Stimulated activated CD8-positive, alpha-beta memory T cell treated with anti-CD3 and anti-CD28 coated beads, Interleukin-4, amount 100 ng/mL, for 1 hour (primary cell): ENCODE data around the gene MAD1L1.

Experiments used
- DNase-seq, 2 donors: peaks; one replicate each; pipeline ENCODE4 v3.0.0-alpha.2; 2020; ENCODE audit warnings: low read depth in 2 of 2, low spot score in 1 of 2

Gene MAD1L1

DNA sequence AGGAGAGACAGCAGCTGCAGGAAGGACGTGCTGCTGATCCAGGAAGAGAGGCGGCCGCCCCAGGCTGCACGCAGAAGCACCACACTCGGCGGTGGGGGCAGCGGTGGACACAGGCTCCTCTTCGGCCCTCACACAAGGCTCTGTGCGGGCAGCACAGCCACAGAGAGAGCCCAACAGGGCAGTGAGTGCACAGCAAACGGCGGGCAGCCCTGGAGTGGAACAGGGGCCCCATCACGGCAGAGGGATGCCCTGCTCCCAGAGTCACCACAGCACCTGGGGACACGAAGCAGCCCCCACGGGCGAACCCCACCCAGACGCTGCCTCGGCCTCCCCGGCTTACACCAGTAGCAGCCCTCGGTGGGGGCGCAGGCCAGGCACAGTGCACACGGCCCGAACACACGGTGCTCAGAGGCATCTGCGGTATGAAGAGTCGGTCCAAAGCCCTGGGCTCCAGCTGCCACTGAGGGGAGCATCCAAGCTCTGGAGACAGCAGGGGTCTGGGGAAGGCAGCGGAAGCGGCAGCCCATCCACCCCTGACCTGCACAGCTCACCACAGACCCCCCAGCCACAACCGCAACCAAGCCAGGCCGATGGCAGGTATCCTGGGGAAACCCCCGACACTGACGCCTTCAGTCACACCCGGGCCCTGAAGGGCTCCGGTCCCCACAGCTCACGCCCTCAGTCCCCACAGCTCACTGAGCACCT, 26.1 kb upstream of the MAD1L1 start:
- no peak for DNase-seq

DNA sequence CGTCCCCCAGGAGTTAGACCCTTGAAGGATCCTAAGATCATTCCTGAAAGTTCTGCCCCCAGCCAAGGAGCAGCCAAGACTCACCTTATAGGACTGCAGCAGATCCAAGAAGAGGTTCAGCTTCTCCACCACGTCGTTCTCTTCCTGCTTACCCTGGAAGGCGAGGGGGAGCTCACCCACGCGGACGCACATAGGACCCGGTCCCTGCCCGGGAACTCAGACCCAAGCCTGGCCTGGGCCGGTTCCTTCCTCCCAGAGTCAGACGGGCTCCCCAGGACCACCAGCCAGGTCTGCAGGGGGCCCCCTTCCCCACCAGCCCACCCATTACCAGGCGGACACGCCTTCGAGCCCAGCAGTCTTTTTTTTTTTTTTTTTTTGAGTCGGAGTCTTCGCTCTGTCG, 24.9 kb upstream of the MAD1L1 start:
- DNase-seq, result no peak

DNA sequence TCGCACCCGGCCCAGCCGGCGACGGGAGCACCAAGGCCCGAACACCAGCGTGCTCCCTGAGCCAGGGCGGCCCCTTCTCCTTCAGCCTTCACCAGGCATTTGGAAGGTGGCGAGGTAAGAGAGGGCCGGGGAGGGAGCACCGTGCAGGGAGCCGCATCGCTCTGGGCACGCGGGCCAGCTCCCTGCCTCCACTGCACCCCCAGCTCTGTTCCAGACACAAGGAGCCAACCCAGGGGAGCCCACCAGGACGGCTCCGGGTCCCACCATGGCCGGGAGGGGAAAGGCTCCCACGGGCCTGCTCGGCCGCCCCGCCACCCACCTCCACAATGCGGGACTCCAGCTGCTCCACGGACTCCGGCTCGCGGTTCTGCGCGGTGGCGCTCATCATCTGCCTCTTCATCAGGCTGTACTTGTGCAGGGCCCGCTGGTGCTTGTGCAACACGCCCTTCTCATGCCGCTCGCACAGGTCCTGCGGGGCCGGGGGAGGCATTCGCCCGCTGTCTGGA, 24.4 kb upstream of the MAD1L1 start:
- no peak for DNase-seq

GRCh38 chr7:2256306-2257045, 23.7 kb upstream of the MAD1L1 start:
- DNase-seq, result no peak

DNA sequence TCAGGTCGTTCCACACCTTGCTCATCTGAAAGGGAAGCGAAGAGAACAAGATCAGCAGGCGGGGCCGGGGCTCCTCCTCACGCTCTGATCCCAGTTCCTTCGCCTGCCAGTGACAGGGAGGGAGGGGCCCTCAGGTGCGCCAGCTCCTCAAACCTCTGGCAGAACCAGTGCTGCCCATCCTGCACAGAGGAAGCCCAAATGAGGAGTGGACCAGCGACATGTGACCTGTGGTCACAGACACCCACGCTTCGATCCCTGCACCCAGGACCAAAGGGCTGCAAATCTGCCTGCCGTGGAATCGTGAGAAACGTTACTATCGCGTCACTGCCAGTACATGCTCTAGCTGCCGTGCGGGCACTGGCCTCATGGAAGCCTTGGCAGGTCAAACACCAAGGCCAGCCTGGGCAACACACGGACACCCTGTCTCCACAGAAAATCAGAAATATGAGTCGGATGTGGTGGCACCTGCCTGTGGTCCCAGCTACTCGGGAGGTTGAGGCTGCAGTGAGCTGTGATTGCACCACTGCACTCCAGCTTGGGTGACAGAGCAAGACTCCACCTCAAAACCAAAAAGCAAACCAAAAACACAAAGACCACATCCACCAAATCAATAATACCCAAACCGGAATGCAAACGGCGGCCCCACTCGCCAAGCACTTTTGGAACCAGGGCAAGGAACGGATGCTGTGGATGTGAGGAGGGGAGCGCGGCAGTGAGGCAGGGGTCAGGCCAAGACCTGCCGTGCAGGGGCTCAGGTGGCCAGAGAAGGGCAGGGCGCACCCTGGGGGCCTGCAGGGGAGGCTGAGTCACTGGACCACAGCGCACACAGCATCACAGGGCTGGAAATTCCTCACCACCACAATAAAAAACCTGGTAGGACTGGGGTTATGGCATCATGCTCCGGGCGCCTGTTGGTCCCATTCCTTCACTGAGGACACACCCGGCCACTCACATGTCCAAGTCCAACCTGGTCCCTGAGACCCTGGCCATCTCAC, 22.7 kb upstream of the MAD1L1 start:
- DNase-seq, result no peak

DNA sequence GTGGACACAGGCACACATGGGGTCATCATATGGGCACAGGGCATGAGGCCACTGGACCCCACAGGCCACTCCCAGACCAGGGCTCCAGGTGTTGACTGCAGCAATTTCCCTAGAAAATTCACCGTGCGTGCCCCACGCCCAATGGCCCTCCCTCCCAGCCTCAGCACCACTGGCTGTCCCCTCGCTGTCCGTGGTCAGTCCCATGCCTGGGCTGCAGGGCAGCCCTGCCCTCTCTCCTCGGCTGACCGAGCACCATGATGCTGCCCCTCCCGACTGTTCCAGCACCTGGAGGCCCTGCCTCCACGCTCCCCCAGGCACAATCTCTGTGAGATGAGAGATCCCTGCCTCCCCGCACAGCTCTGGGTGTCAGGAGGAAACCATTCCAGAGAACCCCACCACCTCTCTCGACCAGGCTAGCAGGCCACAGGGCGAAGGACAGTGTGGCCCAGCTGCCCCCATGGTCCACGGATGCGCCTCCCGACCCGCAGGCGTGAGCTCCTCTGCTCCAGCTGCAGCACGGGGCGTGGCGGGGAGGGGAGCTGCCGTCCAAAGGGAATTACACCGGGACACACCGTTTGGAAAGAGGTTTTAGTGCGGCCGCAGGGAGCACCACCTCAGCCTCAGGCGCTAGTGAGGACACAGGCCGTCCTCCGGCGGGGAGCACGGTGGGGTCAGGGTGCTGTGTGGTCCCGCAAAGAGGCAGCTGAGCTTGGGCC, 21.8 kb upstream of the MAD1L1 start:
- DNase-seq, result no peak

DNA sequence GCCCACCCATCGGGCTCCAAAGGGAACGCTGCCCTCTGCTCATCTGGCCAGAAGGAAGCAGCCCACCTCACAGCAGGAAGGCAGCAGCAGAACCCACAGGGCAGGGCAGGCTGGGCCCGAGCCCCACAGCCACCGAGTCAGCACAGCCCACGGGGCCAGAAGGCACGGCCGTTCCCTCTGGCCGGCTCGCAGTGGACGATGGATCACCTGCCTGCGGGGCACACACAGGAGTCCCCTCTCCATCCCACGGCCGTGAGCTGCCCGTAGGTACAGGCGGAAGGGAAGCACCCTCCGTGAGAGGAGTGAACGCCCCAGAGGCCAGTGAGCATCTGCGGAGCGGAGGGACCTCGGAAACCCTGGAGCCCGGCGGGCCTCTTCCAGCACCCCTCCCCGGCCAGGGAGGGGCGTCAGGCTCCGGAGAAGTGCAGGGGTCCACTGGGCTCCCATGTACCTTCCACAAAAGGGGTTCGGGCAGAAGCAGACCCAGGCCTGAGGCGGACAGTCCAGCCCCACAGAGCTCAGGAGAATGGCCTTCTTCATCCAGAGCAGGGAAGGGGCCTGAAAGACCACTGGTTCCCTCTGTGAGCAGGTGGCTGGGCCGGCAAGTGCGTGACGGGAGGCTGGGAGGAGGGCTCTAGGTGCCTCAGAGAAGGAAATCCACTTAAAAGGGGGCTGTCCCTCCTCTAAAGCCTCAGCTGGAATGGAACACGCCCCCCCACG, 20.9 kb upstream of the MAD1L1 start:
- DNase-seq, result no peak

- DNase-seq, result no peak
Observed at GRCh38 chr7:2253021-2253420, 20.3 kb upstream of the MAD1L1 start.

DNA sequence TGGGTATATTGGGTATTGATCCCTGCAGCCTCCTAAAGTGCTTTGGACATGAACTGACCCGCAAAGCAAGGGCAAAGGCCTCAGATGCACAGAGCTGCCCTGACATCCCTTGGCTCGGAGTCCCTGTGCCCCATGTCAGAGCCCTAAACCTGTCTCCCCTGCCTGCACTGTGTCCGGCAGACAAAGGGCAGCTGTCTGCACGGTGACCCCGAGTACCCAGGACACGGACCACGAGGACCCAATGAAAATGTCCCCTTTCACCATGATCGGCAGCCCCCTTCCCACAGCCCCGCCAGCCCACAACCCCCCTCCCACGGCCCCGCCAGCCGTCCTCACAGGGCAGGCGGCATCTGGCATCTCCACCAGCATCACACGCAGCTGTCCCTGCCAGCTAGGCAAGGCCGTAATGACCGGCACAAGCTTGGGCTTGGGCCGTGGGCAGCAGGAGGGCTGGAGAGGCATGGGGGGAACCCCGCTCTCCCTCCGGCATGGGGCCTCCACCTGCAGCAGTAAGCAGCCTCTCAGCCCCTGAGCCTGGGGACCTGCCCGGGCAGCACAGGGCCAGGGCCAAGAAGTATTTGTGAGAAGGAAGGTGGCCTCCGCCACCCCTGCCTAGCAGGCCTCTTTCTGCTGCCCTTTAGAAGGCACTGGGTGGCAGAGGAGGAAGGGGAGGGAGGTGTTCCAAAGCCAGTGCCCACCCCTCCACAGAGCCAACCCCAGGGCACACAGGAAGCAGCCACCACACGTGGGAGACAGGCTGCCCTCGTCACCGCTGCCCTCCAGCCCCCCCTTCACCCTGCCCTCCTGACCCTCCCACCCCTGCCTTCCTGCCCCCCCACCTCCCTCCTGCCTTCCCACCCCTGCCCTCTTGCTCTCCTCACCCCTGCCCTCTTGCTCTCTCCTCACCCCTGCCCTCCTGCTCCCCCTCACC, 19.4 kb upstream of the MAD1L1 start:
- no peak for DNase-seq

- DNase-seq, result no peak
Observed at GRCh38 chr7:2251381-2251780, 18.6 kb upstream of the MAD1L1 start.

DNA sequence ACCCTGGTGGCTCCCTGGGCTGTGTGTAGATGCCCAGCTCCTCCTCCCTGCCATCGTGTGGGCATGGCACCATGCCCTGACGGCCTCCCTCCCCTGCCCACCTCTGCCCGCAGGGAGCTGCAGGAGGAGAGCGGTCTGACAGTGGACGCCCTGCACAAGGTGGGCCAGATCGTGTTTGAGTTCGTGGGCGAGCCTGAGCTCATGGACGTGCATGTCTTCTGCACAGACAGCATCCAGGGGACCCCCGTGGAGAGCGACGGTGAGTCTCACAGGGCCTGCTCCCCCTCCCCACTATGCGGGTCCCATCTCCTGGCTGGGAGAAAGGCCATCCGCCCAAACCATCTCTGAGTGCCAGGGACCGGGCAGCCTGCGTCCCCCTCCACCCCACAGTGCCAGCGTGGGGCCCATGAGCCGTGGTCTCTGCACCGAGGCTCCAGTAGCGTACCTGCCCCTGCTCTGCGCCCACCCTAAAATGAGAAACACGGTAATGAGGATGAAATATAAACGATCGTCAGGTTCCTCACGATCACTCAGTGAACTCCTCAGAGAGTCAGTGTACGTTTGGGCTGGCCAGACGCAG, 17.1 kb upstream of the MAD1L1 start:
- no peak for DNase-seq

DNA sequence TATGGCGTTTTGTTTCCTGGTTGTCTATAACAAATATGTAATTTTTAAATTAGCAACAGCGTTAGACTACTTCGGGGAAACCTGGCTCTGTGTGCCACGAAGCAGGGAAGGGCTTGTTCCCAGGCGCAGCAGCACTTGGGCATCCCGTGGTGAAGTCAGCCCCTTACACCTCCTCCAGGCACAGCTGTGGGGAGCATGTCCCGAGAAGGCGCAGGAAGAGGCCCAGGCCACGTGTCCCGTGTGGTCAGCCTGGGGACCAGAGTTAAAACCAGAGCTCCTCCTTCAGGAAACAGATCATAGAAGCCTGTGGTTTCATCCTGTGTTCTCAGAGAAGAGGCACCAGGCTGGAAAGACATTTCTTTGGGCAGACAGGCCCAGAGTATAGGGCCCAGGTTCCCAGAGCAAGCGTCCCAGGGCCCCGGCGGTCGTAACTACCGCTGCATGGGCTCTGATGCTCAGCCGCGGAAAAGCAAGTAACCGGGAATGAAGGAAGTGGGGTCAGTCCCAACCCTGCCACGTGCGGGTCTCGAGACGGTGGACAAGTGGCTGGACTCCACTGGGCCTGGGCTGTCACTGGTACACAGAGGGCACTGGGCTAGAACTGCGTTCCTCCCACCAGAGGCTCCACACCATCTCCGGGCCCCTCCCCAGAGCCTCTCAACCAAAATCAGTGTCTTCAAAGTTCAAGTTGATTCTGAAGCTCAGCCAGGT, 16.4 kb upstream of the MAD1L1 start:
- DNase-seq, result no peak

- no peak for DNase-seq
Observed at GRCh38 chr7:2247141-2247995, 14.6 kb upstream of the MAD1L1 start.

GRCh38 chr7:2245883-2246675, 13.3 kb upstream of the MAD1L1 start:
- DNase-seq, result no peak

DNA sequence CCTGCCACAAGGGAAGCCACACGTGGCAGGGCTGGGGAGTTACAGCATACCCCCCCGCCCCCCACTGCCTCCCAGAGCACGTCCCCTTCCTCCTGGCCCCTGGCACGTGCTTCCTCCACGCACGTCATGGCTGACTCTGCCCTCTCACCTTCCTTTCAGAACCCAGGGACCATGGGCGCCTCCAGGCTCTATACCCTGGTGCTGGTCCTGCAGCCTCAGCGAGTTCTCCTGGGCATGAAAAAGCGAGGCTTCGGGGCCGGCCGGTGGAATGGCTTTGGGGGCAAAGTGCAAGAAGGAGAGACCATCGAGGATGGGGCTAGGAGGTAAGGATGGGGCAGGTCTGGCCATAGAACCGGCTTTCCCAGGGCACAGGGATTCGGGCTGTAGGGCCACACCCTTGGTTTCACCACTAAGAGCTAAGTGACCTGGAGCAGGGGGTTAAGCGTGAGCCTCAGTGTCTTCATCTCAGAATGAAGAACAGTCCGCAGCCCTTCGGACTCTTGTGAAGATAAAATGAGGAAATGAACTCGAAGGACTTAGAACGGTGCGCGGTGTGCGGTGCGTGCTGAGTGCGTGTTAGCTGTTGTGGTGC, 11.8 kb upstream of the MAD1L1 start:
- no peak for DNase-seq

DNA sequence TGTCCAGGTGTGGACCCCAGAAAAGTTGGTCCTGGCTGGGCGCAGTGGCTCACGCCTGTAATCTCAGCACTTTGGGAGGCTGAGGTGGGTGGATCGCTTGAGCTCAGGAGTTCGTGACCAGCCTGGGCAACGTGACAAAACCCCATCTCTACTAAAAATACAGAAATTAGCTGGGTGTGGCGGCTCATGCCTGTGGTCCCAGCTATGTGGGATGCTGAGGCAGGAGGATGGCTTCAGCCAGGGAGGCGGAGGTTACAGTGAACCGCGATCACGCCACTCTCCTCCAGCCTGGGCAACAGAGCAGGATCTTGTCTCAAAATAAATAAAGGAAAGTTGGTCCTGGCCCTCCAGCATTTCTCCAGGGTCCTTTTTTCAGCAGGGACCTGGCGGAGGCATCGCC, 10.7 kb upstream of the MAD1L1 start:
- no peak for DNase-seq
